Measurements from ENCODE around the gene SIGLEC1. TPM values are rescaled to one million over a fixed set of nuclear protein-coding genes. Genes with fewer than 3 reads are reported as not detected.

SIGLEC1 gene
- total RNA-seq, 1 donor from 2014 or later: 2.2 TPM

GRCh38 chr20:3678856-3679720 is 33.3 kb downstream of the SIGLEC1 start:
- no peak for DNase-seq

- DNase-seq: no peak
These were observed 34.2 kb downstream of the SIGLEC1 start for GRCh38 chr20:3678198-3678597.

GRCh38 chr20:3677733-3678132 is 34.7 kb downstream of the SIGLEC1 start:
- peak; percentile 83 for DNase-seq

- no peak for DNase-seq
These were observed 37.2 kb downstream of the SIGLEC1 start for GRCh38 chr20:3674995-3675900.

- no peak for DNase-seq
These were observed 38.0 kb downstream of the SIGLEC1 start for GRCh38 chr20:3674447-3674846.

GRCh38 chr20:3673221-3674070 is 39.0 kb downstream of the SIGLEC1 start:
- DNase-seq: no peak

- no peak for DNase-seq
These were observed 39.7 kb downstream of the SIGLEC1 start for GRCh38 chr20:3672547-3673171.

- DNase-seq: no peak
These were observed 40.3 kb downstream of the SIGLEC1 start for GRCh38 chr20:3671986-3672546.

GRCh38 chr20:3670945-3671344 is 41.5 kb downstream of the SIGLEC1 start:
- DNase-seq: no peak

- DNase-seq: no peak
These were observed 41.9 kb downstream of the SIGLEC1 start for GRCh38 chr20:3670511-3670910.

- no peak for DNase-seq
These were observed 42.6 kb downstream of the SIGLEC1 start for GRCh38 chr20:3669710-3670367.

- DNase-seq: no peak
These were observed 44.9 kb downstream of the SIGLEC1 start for GRCh38 chr20:3667434-3668037.

GRCh38 chr20:3663858-3664257 is 48.5 kb downstream of the SIGLEC1 start:
- no peak for DNase-seq

GRCh38 chr20:3663031-3663701 is 49.2 kb downstream of the SIGLEC1 start, which contains the start of gene GFRA4:
GFRA4 (minus strand) TSS chr20:3663399; CDS start chr20:3663399, 0 bp downstream.
- DNase-seq: no peak

Other genes with a start within 250 kb of the SIGLEC1 start
- 43.7 TPM for gene ATRN, start 241.6 kb downstream of the SIGLEC1 start, total RNA-seq
- gene GFRA4, start 49.2 kb downstream of the SIGLEC1 start, total RNA-seq: not detected
- 52.6 TPM for gene ADAM33, start 30.6 kb downstream of the SIGLEC1 start, total RNA-seq
- 26.7 TPM for gene HSPA12B, start 20.1 kb upstream of the SIGLEC1 start, total RNA-seq
- gene ADISSP, start 55.2 kb upstream of the SIGLEC1 start, total RNA-seq: 13.5 TPM
- not detected for gene SPEF1, start 68.8 kb upstream of the SIGLEC1 start, total RNA-seq
- 61.1 TPM for gene CENPB, start 74.1 kb upstream of the SIGLEC1 start, total RNA-seq
- gene CDC25B, start 83.7 kb upstream of the SIGLEC1 start, total RNA-seq: 52.3 TPM
- 18.0 TPM for gene AP5S1, start 107.9 kb upstream of the SIGLEC1 start, total RNA-seq
- gene MAVS, start 134.2 kb upstream of the SIGLEC1 start, total RNA-seq: 21.4 TPM
- gene PANK2, start 176.8 kb upstream of the SIGLEC1 start, total RNA-seq: 61.4 TPM